Suprapubic skin (tissue), 4 donors: ENCODE results near the gene NDUFS3.
"Not testable (repeated sequence)": the region's sequence is repeated elsewhere in the genome, so short reads cannot be mapped to it uniquely, and the experiment has no call there.

Source experiments
- EP300 ChIP-seq: sonication (generic); formaldehyde crosslinking; IDR thresholded peaks from one replicate; pipeline ENCODE4 v1.6.1; 2017; ENCODE audit warnings: antibody characterized with exemption
- POLR2A ChIP-seq, 2 donors: fragments of 450-650 bp; IDR thresholded peaks; one replicate each; pipeline ENCODE4 v1.6.1; 2017; ENCODE audit warnings: antibody characterized with exemption in 2 of 2, mild to moderate bottlenecking in 2 of 2, moderate library complexity in 2 of 2
- POLR2AphosphoS5 ChIP-seq, 3 donors: sonication (generic); formaldehyde crosslinking; IDR thresholded peaks; one replicate each; pipeline ENCODE4 v1.6.1; 2017; ENCODE audit warnings: antibody characterized with exemption in 3 of 3

DNA sequence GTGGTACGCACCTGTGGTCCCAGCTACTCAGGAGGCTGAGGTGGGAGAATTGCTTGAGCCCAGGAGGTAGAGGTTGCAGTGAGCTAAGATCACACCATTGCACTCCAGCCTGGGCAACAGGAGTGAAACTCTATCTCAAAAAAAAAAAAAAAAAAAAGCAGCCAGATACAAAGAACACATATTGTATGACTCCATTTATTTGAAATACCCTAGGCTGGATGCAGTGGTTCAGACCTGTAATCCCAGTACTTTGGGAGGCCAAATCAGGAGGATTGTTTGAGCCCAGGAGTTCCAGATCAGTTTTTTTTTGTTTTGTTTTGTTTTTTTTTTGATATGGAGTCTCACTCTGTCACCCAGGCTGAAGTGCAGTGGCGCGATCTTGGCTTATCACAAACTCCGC lies 16.5 kb upstream of the NDUFS3 start:
- not testable (repeated sequence) for TF ChIP-seq POLR2A (IDR thresholded peaks at IDR 0.05); EP300; POLR2AphosphoS5 (IDR thresholded peaks at IDR 0.05)
